GDM1 (cell line): ENCODE data around the gene IGSF3.
"Not testable (repeated sequence)": the region's sequence is repeated elsewhere in the genome, so short reads cannot be mapped to it uniquely, and the experiment has no call there.

ENCODE experiments used
- DNase-seq: peaks from one replicate; lab custom pipeline; 2025; lab: John Stamatoyannopoulos, UW

IGSF3 gene

DNA sequence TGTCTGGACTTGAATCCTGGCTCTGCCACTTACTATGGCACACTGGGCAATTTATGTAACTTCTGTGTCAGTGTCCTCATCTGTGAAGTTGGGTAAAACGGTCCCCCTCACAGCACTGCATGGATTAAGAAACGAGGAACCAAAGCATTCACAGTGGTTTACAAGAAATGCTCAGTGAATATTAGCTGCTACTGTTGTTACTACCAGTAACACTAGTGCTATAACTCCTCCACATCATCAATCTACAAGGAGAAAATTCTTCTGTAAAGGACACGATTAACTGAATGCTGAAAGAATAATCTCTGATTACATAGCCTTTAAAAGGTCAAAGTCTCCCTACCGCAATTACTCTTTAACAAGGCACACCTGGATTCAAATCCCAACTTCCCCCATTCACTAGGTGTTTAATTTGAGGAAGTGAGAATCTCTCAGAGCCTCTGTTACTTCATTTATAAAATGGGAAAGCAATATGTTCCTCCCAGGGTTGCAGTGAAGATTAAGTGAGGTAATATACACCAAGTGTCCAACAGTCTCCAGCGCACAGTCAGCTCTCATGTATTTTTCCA, 70.7 kb downstream of the IGSF3 start:
- not testable (repeated sequence) for DNase-seq

- DNase-seq, result peak; percentile 13
Observed at GRCh38 chr1:116595946-116596741, 71.4 kb downstream of the IGSF3 start.

- DNase-seq, result not testable (repeated sequence)
Observed at GRCh38 chr1:116595065-116595840, 72.3 kb downstream of the IGSF3 start.

DNA sequence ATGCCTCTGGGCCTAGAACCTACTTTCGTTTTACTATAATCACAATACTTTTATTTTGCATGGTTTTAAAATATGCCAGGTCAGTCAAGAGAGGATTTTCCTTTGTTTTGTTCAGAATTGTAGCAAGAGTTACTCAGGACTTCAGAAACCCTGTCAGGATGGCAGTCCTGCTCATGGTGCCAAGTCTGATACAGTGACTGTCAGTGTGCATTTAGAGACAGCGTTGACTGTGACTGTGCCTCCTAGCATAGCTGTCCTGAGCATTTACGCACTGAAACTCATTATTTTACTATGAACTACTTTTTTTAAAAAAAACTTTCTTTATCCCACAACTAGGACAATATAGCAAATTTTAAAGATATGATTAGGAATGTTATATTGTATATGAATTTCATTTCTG, 73.6 kb downstream of the IGSF3 start:
- not testable (repeated sequence) for DNase-seq

- not testable (repeated sequence) for DNase-seq
Observed at GRCh38 chr1:116593401-116593800, 74.1 kb downstream of the IGSF3 start.

DNA sequence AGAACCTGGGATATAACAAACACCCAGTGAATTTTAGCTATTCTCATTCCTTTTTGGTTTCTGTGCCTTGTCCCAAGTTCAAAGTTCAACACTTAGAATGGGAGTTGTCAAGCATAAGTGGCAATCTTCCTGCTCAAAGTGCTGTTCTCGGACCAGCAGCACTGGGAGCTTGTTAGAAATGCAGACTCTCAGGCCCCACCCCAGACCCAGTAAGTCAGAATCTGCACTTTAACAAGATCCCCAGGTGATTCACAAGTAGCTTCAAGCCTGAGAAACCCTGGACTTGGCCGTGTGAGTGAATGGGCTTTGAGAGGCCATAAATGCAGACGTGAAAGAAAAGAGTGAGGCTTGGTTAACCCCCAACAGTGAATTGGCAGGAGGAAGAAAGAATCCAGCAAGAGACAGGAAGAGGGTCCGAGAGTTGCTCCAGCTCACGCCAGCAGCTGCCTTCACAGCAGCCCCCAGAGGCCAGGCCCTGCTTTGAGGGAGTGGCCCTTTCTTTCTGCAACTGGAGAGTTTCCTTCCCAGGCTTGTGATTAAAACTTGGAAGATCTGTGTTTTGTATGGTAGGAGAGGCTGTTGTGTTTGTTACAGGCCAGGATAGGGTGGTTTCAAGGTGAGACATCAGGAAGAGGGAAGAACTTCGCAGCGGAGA, 75.5 kb downstream of the IGSF3 start:
- not testable (repeated sequence) for DNase-seq

GRCh38 chr1:116591006-116591950, 76.3 kb downstream of the IGSF3 start:
- not testable (repeated sequence) for DNase-seq

GRCh38 chr1:116590359-116591005, 77.1 kb downstream of the IGSF3 start:
- not testable (repeated sequence) for DNase-seq

GRCh38 chr1:116589101-116589735, 78.3 kb downstream of the IGSF3 start:
- not testable (repeated sequence) for DNase-seq

- no peak for DNase-seq
Observed at GRCh38 chr1:116587501-116588227, 79.9 kb downstream of the IGSF3 start.

- no peak for DNase-seq
Observed at GRCh38 chr1:116586741-116587143, 80.8 kb downstream of the IGSF3 start.

GRCh38 chr1:116585886-116586285, 81.6 kb downstream of the IGSF3 start:
- DNase-seq, result no peak

GRCh38 chr1:116581323-116581885, 86.1 kb downstream of the IGSF3 start:
- DNase-seq, result no peak

DNA sequence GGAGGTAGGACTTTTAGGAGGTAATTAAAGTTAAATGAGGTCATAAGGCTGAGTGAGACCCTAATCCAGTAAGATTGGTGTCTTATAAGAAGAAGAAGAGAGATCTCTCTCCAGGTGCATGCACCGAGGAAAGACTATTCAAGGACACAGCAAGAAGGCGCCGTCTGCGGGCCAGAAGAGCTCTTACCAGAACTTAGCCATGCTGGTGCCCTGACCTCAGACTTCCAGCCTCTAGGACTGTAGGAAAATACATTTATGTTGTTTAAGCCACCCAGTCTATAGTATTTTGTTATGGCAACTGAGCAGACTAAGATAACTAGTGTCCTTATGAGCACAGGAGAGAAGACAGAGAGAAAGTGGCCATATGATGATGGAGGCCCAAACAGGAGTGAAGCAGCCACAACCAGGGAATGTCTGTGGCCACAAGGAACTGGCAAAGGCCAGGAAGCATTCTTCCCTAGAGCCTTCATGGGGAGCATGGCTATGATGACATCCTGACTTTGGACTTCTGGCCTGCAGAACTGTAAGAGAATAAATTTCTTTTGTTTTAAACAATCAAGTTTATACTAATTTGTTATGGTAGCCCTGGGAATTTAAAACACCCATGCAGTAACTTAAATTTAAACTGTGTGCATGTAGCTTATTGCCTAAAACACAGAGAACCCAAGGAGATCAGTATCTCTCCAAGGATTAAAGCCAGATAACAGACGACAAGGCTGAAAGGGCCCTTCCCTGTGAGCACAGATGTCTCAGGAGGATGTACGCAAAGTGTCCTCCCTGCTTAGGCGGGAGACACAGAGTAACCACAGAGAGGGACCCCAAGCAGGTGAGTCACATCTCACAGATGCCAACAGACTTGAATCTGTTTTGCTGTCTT, 86.8 kb downstream of the IGSF3 start:
- no peak for DNase-seq

DNA sequence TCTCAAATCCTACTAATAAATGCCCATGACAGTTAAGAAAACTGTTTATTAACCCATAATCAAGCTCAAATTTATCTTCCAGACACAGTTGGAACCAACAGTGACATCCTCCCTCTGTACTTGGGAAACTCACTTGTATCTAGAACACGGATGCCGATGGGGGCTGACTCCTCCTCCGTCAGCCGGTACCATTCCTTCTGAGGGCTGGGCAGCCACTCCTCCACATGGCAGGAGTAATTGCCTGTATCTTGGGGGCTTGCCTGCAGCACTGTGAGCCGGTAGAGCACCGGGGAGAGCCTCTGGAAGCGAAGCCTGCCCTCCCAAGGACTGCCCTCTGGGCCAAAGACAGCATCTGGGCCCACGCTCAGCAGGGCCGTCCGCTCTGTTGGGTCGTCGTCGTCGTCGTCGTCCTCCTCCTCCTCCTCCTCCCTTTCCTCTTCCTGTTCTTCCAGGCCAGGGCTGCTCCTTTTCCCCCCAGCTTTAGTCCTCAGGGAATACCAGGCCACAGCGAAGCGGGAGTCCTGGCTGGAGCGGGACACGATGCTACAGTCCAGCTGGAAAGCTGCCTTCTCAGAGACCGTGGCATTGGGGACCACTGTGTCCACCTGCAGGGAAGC, 88.2 kb downstream of the IGSF3 start:
- no peak for DNase-seq

GRCh38 chr1:116578581-116578980, 89.0 kb downstream of the IGSF3 start:
- DNase-seq, result no peak

DNA sequence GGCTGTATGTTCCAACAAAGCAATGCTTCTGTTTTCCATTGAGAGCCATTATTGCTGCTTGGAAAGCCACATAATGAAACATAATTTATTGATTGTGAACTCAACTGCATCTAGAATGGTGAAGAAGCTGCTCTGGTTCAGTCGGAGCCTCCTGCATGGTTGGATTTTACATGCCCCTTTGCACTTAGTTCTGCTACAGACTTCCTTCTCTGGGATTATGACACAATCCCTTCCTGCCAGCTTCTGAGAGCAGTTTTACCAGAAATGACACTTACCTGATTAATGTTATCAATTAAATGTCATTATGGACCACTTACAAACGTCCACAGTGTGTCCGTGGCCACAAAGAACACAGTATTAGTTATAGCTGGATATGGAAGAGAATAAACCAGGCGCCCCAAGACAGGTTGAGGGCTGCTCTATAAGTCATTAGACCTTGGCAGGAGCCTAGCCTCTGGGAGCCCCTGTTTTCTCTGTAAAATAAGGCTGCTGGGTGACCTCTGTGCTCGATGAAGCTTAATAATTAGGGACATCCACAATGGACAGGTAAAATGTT, 89.7 kb downstream of the IGSF3 start:
- DNase-seq, result no peak
